CD4-positive, alpha-beta T cell treated with Interleukin-15 for 4 hours (primary cell): Measurements from ENCODE around the gene TMEM119.

Experiments
- DNase-seq: peaks from one replicate; pipeline ENCODE4 v3.0.0-alpha.2; 2020; ENCODE audit warnings: low spot score

TMEM119 gene

GRCh38 chr12:108616359-108616758 is 18.5 kb upstream of the TMEM119 start:
- DNase-seq = no peak

DNA sequence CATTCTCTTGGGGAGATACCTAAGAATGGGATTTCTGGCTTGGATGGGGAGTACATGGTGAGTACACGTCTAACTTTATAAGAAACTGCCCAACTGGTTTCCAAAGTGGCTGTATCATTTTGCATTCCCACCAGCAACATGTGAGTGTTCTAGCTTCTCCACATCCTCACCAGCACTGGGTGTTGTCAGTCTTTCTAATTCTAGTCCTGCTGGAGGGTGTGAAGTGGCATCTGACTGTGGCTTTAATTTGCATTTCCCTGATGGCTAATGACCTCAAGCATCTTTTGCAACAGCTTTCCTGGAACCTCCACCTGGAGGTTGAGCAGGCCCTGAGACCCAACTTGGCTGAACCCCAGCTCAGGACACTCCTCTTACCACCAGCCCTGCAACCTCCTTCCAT is 18.0 kb upstream of the TMEM119 start:
- no peak for DNase-seq

- DNase-seq = no peak
Observed at GRCh38 chr12:108614639-108615038, 16.8 kb upstream of the TMEM119 start.

DNA sequence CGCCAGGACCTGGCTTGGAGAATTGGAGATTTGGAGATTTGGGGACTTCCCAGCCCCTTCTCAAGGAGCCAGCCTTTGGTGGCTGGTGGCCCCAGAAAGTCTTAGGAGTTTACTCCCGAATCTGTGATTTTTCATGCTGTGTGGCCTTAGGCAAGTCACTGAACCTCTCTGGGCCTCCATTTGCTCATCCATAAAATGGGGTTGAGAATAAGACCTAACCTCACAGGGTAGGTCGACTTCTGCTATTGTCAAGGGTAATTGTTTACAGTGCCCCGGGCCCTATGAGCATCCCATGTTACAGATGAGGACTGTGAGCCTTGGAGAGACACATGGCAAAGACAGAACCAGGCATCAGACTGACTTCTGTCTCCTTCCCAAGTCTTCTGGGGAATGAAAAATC is 16.2 kb upstream of the TMEM119 start:
- no peak for DNase-seq

DNA sequence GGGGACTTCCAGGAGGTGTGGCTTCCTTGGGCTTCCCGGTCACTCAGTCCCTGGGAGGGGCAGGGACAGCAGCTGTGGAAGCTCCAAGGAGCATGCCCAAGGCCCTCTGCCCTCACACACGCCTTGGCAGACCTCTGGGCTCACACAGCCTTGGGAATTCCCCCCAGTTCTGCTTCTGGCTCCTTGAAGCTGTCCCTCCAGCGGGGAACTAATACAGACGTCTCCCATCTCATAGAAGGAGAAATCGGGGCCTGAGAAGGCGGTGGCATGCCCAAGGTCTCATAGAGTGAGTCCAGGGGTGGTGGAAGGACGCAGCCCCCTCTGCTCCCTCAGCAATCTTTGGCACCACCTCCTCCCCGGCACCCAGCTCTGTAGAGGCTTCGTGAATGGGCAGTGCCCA is 15.7 kb upstream of the TMEM119 start:
- no peak for DNase-seq

DNA sequence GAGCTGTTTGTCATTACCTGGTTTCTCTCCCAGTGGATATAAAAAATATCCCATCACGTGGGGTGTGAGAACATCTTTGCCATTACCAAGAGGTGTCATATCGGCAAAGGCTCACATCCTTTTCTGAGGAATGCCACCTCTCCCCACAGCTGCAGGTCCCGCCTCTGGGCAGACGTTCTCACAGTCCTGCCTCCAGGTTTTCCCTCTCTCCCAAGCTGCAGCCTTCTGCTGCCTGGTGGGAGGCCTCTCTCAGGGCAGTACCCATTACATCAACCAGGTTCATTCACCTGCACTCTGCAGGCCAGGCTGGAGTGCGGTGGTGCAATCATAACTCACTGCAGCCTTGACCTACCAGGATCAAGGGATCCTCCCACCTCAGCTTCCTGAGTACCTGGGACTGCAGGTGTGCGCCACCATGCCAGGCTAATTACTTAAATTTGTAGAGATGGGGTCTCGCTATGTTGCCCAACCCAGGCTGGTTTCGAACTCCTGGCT is 15.0 kb upstream of the TMEM119 start:
- DNase-seq = no peak

DNA sequence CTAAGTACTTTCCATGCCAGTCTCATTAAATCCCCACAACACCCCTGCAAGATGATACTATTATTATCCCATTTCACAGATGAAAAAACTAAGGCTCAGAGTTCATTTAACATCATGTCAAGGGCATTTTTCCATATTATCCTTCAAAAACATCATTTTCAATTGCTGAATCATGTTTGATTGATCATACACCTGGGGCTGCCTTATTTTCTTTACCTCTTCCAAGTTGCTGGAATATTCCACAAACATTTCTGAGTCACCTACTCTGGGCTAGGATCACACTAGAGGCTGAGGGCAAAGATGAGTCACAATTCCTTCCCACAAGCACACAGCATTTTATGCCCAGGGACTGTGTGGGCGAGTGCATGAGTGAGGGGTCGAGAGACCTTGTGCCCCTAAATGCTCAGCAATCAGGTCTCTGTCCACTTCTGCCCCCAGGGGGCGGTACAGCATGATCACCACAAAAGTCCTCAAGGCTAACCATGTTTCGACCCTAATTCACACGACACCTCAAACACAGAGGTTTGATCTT is 14.1 kb upstream of the TMEM119 start:
- DNase-seq = peak; percentile 66

- DNase-seq = no peak
Observed at GRCh38 chr12:108610856-108611605, 13.1 kb upstream of the TMEM119 start.

DNA sequence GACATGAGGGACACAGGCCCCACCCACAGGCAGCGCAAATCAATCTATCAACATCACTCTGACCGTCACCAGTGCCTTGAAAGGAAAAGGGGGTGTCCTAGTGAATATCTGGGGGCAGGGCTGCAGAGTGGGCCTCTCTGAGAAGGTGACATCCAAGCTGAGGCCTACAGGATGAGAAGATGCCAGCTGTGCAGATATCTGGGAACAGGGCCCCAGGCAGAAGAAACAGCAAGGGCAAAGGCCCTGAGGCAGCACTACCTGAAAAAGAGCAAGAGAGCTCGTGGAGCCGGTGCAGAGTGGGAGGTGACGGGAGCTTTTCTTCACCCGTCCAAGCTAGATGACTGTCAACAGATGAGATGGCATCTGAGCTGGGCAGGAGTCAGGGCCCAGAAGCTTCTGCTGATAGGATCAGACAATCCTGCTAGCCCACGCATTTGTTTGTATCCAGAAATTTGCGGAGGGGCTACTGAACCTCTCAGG is 12.5 kb upstream of the TMEM119 start:
- DNase-seq = no peak

GRCh38 chr12:108609537-108610335 is 11.9 kb upstream of the TMEM119 start:
- DNase-seq = no peak

- DNase-seq = no peak
Observed at GRCh38 chr12:108608616-108609015, 10.7 kb upstream of the TMEM119 start.

DNA sequence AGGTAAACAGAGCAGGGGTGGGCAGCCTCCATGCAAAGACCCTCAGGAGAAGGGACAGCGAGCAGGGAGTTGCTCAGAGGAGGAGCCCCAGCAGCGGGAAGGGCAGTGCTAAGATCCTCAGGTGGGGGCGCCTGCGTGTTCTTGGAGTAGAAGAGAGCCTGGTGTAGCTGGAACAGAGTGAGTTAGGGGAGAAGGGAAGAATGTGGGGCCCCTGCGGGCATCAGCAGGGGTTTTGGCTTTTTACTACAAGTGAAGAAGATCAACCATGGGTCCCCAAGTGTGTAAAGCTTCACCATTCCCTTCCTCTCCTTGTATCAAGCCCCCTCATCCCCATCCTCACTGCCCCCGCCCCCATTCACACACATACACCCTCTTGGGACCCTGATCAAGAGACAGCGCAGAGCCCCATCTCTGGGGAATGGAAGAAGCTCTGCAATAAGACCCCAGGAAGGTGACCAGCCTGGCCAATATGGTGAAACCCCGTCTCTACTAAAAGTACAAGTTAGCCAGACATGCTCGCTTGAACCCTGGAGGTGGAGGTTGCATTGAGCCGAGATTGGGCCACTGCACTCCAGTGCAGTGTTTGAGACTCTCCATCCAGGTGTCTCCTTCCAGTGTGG is 10.2 kb upstream of the TMEM119 start:
- no peak for DNase-seq

DNA sequence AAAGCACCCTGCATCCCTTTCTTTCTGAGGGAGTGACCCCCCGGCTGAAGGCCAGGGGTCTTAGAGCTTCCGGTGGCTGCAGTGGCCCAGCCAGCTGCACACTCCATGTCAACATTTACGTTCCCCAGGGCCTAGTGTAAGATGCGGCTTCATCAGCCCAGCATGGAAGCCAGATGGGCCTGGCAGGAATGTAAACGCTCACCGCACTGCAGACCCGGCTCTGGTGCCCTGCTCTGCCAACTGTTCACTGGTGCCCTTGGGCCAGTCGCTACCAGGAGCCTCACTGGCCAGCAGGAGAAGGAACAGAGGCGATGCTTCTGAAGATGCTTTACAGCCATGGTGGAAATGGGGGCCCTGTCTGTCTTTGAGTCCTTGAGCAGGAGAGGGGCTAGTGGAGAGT is 8.6 kb upstream of the TMEM119 start:
- no peak for DNase-seq

GRCh38 chr12:108605690-108606406 is 8.0 kb upstream of the TMEM119 start:
- no peak for DNase-seq

- DNase-seq = no peak
Observed at GRCh38 chr12:108605000-108605689, 7.3 kb upstream of the TMEM119 start.

DNA sequence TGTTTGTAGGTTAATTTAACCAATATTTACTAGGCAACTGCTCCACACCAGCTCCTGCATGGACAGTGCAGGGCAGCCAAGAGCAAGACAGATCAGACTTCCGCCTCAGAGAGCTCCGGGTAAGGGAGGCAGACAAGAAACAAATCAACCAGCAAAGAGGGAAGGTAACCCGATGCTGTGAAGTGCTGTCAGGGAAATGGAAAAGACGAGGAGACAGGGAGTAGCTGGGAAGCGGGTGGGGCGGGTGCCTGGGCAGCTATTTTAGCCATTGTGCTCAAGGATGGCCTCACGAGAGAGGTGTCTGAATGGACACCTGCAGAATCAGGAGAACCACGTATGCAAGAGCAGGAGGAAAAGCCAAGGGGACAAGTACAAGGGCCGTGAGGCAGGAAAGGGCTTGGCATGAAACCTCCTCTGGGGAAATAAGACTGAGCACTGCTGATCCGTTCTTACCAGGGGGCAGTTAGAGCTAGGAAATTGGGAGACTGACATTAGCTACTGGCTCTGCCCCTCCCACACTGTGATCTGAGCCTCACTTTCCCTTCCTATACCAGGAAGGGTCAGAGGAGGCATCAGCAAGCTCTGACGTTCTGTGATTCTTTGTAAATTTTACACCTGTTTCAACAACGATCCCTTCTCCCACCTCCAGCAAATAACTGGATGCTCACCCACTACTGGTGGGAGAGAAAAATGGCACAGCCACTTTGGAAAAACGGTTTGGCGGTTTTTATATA is 6.5 kb upstream of the TMEM119 start:
- no peak for DNase-seq

DNA sequence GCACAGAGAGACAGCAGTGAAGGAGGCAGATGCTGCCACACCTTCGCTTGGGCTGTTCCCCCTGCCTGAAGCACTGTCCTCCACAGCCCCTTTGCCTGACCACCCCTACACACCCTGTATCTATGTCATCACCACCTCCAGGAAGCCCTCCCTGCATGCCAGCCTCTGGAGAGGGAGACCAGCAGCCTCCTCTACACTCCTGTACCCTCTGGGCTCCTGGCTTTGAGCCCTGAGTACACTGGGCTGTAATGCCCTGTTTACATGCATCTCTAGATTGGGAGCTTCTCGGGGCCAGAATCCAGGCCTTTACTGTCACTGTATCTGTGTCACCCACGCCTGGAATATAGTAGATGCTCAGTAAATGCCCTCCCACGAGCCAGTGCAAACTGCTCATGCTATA is 5.9 kb upstream of the TMEM119 start:
- DNase-seq = no peak

- no peak for DNase-seq
Observed at GRCh38 chr12:108602976-108603704, 5.3 kb upstream of the TMEM119 start.

DNA sequence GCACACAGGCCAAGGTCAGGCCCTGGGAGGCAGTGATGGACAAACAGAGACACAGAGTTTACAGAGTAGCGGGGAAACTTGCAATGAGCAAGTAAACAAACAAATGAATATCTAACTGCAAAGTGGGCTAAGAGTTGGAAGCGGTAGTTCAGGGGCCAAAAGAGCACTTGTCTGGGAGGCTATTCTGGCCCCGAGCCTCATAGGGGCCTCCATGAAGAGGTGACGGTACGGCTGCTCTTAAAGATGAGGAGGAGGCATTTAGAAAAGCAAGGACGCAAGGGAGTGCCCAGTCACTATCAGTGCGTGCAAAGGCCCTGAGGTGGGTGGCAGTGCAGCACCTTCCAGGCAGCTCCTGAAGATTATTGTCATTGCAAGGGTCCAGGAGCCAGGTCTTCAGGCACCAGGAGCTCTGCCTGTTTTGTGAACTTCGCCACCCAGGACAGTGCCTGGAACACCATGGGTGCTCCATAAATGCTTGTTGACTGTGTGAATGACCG is 4.4 kb upstream of the TMEM119 start:
- DNase-seq = no peak

GRCh38 chr12:108600702-108601007 is 2.8 kb upstream of the TMEM119 start:
- DNase-seq = no peak
